Hepatocyte (in vitro differentiated cells): Measurements from ENCODE around the gene VAMP2. TPM values are rescaled to one million over a fixed set of nuclear protein-coding genes. Genes with fewer than 3 reads are reported as not detected.

ENCODE experiments used
- DNase-seq: peaks from one replicate; pipeline ENCODE4 v3.0.0-alpha.2; 2016; ENCODE audit warnings: low spot score
- H2AFZ ChIP-seq: fragments of 200-600 bp; sonication (generic); 2 replicates; pipeline ENCODE4 v1.6.0; 2016; ENCODE audit warnings: antibody characterized with exemption, mild to moderate bottlenecking
- H3K27ac ChIP-seq: fragments of 200-600 bp; sonication (generic); 2 replicates; pipeline ENCODE4 v1.5.1; 2016; ENCODE audit warnings: mild to moderate bottlenecking
- H3K27me3 ChIP-seq: fragments of 200-600 bp; sonication (generic); 2 replicates; pipeline ENCODE4 v1.6.1; 2016
- H3K36me3 ChIP-seq: fragments of 200-600 bp; sonication (generic); replicated peaks from 2 replicates; pipeline ENCODE4 v1.5.1; 2016; ENCODE audit warnings: low read depth; ENCODE audit not compliant: insufficient read depth
- H3K4me1 ChIP-seq: fragments of 200-600 bp; sonication (generic); 2 replicates; pipeline ENCODE4 v1.5.1; 2016; ENCODE audit warnings: mild to moderate bottlenecking, moderate library complexity; ENCODE audit not compliant: insufficient read depth
- H3K4me2 ChIP-seq: fragments of 200-600 bp; sonication (generic); 2 replicates; pipeline ENCODE4 v1.6.0; 2016
- H3K4me3 ChIP-seq: fragments of 200-600 bp; sonication (generic); 2 replicates; pipeline ENCODE4 v1.5.1; 2016; ENCODE audit warnings: mild to moderate bottlenecking
- H3K79me2 ChIP-seq: fragments of 200-600 bp; sonication (generic); 2 replicates; pipeline ENCODE4 v1.6.0; 2017; ENCODE audit warnings: mild to moderate bottlenecking
- H3K9me2 ChIP-seq: fragments of 200-600 bp; sonication (generic); replicated peaks from 2 replicates; pipeline ENCODE4 v1.6.0; 2017; ENCODE audit warnings: mild to moderate bottlenecking; ENCODE audit not compliant: insufficient read depth
- H3K9me3 ChIP-seq: fragments of 200-600 bp; sonication (generic); 2 replicates; pipeline ENCODE4 v1.5.1; 2016; ENCODE audit warnings: low read depth, mild to moderate bottlenecking
- H4K20me1 ChIP-seq: fragments of 200-600 bp; sonication (generic); 2 replicates; pipeline ENCODE4 v1.6.0; 2016; ENCODE audit warnings: mild to moderate bottlenecking; ENCODE audit not compliant: insufficient read depth, poor library complexity, severe bottlenecking
- EZH2 ChIP-seq: fragments of 200-600 bp; sonication (generic); IDR thresholded peaks from 2 replicates; pipeline ENCODE4 v1.6.1; 2016; ENCODE audit warnings: antibody characterized with exemption, mild to moderate bottlenecking, borderline replicate concordance
- EZH2phosphoT487 ChIP-seq: fragments of 200-600 bp; sonication (generic); IDR thresholded peaks from one replicate; pipeline ENCODE4 v1.6.1; 2018; ENCODE audit warnings: antibody characterized with exemption, mild to moderate bottlenecking, low read depth, moderate library complexity; ENCODE audit not compliant: unreplicated experiment, severe bottlenecking
- WGBS: methylation state at CpG from one replicate; pipeline ENCODE4 v1.1.6; 2016; ENCODE audit warnings: low lambda C conversion rate; ENCODE audit errors: missing lambda C conversion rate; 5-methylcytosine and 5-hydroxymethylcytosine counted together
- polyA plus RNA-seq: library from polyadenylated mRNA; unstranded; fragments of >200 nt; fragmentation: Nextera tagmentation; extraction: Ambion mirVana; gene quantifications from 2 replicates; pipeline ENCODE4 v1.2.1, GENCODE V29; 2016
- total RNA-seq: library from RNA; depleted of rRNA; stranded (reverse); fragments of >200 nt; gene quantifications from 2 replicates; pipeline ENCODE4 v1.2.3, GENCODE V29; 2014
- TF ChIP-seq, protein P1 (sequence below): fragments of 200-600 bp; sonication (generic); IDR thresholded peaks from 2 replicates; pipeline ENCODE4 v1.5.1; 2016; ENCODE audit warnings: antibody characterized with exemption, mild to moderate bottlenecking; ENCODE audit not compliant: poor library complexity

VAMP2 gene
- total and polyA plus RNA-seq, 2 experiments from 2014 or later, result 8.5 to 44.6 TPM

DNA sequence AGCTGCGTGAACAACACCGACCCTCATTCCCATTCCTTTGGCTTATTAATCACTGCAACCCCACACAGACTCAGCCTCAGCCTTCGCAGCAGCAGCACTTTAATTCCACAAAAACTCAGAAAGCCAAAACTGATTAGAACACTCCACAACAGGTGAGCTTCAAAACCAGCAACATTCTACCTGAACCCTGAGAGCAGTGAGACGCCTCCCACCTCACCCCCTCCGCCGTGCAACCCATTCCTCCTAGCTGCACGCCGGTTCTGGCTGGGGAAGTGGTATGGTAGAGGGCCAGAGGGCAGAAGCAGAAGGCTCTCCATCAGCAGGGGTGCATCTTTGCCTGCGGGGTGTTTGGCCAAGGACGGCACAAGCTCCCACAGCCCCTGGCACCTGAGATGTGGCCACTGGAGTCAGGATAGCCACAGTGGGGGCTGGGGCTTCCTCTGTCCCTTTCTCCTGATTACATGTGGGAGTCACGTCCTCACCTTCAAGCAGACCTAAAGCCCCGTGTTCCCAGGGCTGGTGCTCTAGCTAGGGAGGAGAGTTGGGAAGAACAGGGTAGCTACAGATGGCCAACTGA is 25.6 kb upstream of the VAMP2 start:
- Histone ChIP-seq H3K79me2 (peaks cover 9% of the 10 kb centered on the region), H3K27me3 (no peaks in the 10 kb centered on the region), H3K4me2 (peak overlapping the region; percentile 76), H3K4me1 (peaks cover 12% of the 10 kb centered on the region), H4K20me1 (no peaks in the 10 kb centered on the region), H3K4me3 (peak overlapping the region; percentile 81), H2AFZ (no peak overlapping the region), H3K27ac (peak overlapping the region; percentile 28), H3K9me2 (no peaks in the 10 kb centered on the region), H3K9me3 (no peaks in the 10 kb centered on the region), H3K36me3 (no peaks in the 10 kb centered on the region)
- no peak for DNase-seq
- TF ChIP-seq, protein P1, sequence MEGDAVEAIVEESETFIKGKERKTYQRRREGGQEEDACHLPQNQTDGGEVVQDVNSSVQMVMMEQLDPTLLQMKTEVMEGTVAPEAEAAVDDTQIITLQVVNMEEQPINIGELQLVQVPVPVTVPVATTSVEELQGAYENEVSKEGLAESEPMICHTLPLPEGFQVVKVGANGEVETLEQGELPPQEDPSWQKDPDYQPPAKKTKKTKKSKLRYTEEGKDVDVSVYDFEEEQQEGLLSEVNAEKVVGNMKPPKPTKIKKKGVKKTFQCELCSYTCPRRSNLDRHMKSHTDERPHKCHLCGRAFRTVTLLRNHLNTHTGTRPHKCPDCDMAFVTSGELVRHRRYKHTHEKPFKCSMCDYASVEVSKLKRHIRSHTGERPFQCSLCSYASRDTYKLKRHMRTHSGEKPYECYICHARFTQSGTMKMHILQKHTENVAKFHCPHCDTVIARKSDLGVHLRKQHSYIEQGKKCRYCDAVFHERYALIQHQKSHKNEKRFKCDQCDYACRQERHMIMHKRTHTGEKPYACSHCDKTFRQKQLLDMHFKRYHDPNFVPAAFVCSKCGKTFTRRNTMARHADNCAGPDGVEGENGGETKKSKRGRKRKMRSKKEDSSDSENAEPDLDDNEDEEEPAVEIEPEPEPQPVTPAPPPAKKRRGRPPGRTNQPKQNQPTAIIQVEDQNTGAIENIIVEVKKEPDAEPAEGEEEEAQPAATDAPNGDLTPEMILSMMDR, result no peak
- TF ChIP-seq EZH2phosphoT487 (no peak), EZH2 (no peak)
- 41% methylated on average over 12 of the region's 12 CpGs for WGBS

DNA sequence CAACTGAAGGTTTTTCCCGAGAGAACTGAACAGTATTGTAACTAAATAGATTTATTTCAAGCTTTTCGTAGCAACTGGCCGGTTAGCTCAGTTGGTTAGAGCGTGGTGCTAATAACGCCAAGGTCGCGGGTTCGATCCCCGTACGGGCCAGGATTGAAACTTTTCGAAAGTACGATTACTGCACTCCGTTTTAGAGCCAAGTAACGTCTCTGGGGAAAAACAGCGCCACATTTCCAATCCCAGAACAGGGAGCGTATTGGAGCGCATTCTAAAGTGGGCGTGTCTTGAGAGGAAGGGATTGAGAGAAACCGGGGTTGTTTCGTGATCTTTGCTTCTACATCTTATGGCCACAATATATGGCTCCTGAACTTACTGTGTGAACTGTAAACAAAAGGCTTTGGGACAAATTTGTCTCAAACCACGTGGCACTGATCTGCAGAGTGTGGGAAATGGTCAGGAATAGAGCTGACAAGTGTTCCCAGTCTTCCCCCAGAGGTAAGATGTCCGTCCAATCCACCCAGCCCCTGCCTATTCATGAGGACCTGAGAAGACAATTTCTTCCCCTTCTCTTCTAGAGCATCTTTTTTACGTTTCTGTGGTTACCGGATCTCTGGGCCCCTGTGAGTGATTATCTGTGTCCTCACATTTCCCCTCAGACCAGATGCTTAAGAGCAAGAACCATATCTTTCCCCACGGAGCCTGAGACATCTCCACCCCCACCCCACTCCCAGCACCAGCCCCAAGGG is 24.9 kb upstream of the VAMP2 start:
- under 1% methylated on average over 25 of the region's 25 CpGs for WGBS
- Histone ChIP-seq H3K27me3 (no peaks in the 10 kb centered on the region), H2AFZ (no peak overlapping the region), H3K27ac (peak overlapping the region; percentile 96), H3K4me2 (peak overlapping the region; percentile 76), H3K9me2 (no peaks in the 10 kb centered on the region), H3K79me2 (peaks cover 9% of the 10 kb centered on the region), H3K36me3 (no peaks in the 10 kb centered on the region), H3K9me3 (no peaks in the 10 kb centered on the region), H3K4me1 (peaks cover 12% of the 10 kb centered on the region), H3K4me3 (peak overlapping the region; percentile 22), H4K20me1 (no peaks in the 10 kb centered on the region)
- DNase-seq, result peak; percentile 96
- TF ChIP-seq EZH2 (no peak), EZH2phosphoT487 (no peak)
- TF ChIP-seq, protein P1, result no peak

DNA sequence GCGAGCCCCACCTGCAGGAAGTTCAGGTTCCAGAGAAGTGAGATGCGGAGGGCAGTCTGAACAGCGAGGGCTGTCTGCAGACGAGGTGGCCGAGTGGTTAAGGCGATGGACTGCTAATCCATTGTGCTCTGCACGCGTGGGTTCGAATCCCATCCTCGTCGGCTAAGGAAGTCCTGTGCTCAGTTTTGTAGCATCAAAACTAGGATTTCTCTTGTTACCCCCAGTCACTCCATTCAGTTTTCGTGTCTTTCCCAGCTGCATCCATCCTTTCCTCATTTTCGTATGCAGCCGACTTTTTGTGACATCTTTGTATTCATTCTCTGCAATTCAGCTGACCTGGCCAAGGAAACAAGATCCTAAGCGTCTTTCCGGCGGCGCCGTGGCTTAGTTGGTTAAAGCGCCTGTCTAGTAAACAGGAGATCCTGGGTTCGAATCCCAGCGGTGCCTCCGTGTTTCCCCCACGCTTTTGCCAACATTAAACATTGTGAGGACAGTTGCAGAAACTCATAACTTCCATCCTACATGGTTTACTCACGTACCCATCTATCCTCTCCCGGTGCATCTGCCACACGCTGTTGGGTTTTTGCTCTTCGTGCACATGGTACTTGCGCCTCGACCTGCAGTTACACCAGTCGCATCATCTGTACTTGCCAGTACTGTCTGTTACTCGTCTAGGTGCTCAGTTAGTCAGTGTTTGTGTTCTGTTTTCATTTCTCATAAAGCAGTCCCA is 24.2 kb upstream of the VAMP2 start:
- under 1% methylated on average over 32 of the region's 32 CpGs for WGBS
- H3K27me3 ChIP-seq, result no peaks in the 10 kb centered on the region

More for the DNA sequence above, 24.2 kb upstream of the VAMP2 start:
- Histone ChIP-seq H3K4me3 (peak overlapping the region; percentile 96), H3K4me1 (peaks cover 12% of the 10 kb centered on the region), H3K9me2 (no peaks in the 10 kb centered on the region), H3K9me3 (no peaks in the 10 kb centered on the region), H3K79me2 (peaks cover 9% of the 10 kb centered on the region), H4K20me1 (no peaks in the 10 kb centered on the region), H2AFZ (no peak overlapping the region), H3K4me2 (peak overlapping the region; percentile 76), H3K36me3 (no peaks in the 10 kb centered on the region), H3K27ac (peak overlapping the region; percentile 96)
- TF ChIP-seq, protein P1, result peak; percentile 50
- TF ChIP-seq EZH2, result no peak
- DNase-seq, result peak; percentile 96
